A549 (cell line): Measurements from ENCODE around the gene IFT43. TPM values are rescaled to one million over a fixed set of nuclear protein-coding genes. Genes with fewer than 3 reads are reported as not detected.

ENCODE experiments used
- ATAC-seq, 2 experiments: fragments of 200-7000 bp in 1 of 2; fragments of >200 bp in 1 of 2; cut with Nextera tagmentation in 1 of 2; cut with Tn5 transposase in 1 of 2; 3 replicates each; pipeline versions ENCODE4 v1.8.0 to v1.9.1; 2018 to 2020; ENCODE audit warnings: mild to moderate bottlenecking in 1 of 2, moderate library complexity in 1 of 2
- CTCF ChIA-PET: fragments of 300-600 bp; sonication (Branson Sonifier 250); formaldehyde crosslinking; extraction: SDS; loops from one replicate; lab custom pipeline; 2021; ENCODE audit warnings: antibody characterized with exemption, inconsistent platforms; lab: Yijun Ruan, JAX
- POLR2A ChIA-PET: fragments of 350-600 bp; formaldehyde crosslinking; extraction: SDS; loops from one replicate; lab custom pipeline; 2021; ENCODE audit warnings: antibody characterized with exemption, inconsistent platforms; lab: Yijun Ruan, JAX
- DNase-seq, 2 experiments: peaks; one replicate each; pipeline versions ENCODE4 v3.0.0 to v3.0.0-alpha.2; 2011 to 2016; ENCODE audit warnings: low read depth in 1 of 2, low spot score in 1 of 2
- FAIRE-seq: peaks from 2 replicates; lab custom pipeline; 2011; peaks lifted over from hg19 to GRCh38; lab: Jason Lieb, UNC
- H3K27ac ChIP-seq, 2 experiments: fragments of >200 bp; sonication (Bioruptor Twin); formaldehyde crosslinking; 3 replicates each; pipeline ENCODE4 v1.5.1; 2016 to 2017
- H3K4me1 ChIP-seq: fragments of >200 bp; sonication (Bioruptor Twin); formaldehyde crosslinking; 3 replicates; pipeline ENCODE4 v1.6.1; 2016
- H3K4me2 ChIP-seq: fragments of >200 bp; sonication (Bioruptor Twin); formaldehyde crosslinking; 3 replicates; pipeline ENCODE4 v1.6.1; 2016
- H3K4me3 ChIP-seq: fragments of >200 bp; sonication (Bioruptor Twin); formaldehyde crosslinking; 3 replicates; pipeline ENCODE4 v1.5.1; 2016
- H3K9me3 ChIP-seq: fragments of >200 bp; sonication (Bioruptor Twin); formaldehyde crosslinking; 3 replicates; pipeline ENCODE4 v1.6.1; 2016
- CBX2 ChIP-seq: fragments of 200-600 bp; sonication (generic); IDR thresholded peaks from 2 replicates; pipeline ENCODE4 v1.6.1; 2016; ENCODE audit warnings: low read depth, mild to moderate bottlenecking, borderline replicate concordance
- CBX8 ChIP-seq: fragments of 200-600 bp; sonication (generic); IDR thresholded peaks from 2 replicates; pipeline ENCODE4 v1.6.1; 2016
- E2F6 ChIP-seq: IDR thresholded peaks from 2 replicates; pipeline ENCODE4 v1.6.1; 2012; ENCODE audit warnings: low read depth, borderline replicate concordance
- EHF ChIP-seq: fragments of 250-450 bp; sonication (Bioruptor Pico); IDR thresholded peaks from 2 replicates; pipeline ENCODE4 v1.5.0; 2020; ENCODE audit warnings: mild to moderate bottlenecking
- EP300 ChIP-seq, 2 experiments: fragments of >200 bp; sonication (Bioruptor Twin); formaldehyde crosslinking; IDR thresholded peaks; 2 replicates in 1 of 2; 3 replicates in 1 of 2; pipeline ENCODE4 v1.6.1; 2016 to 2017
- ESRRA ChIP-seq: fragments of 150-350 bp; IDR thresholded peaks from 2 replicates; pipeline ENCODE4 v1.6.1; 2014; ENCODE audit warnings: mild to moderate bottlenecking, low read length, borderline replicate concordance
- FOSB ChIP-seq: fragments of 250-450 bp; sonication (Bioruptor Pico); IDR thresholded peaks from 2 replicates; pipeline ENCODE4 v1.5.0; 2020; ENCODE audit warnings: mild to moderate bottlenecking, moderate library complexity
- HDAC2 ChIP-seq: fragments of 200-600 bp; sonication (generic); IDR thresholded peaks from 2 replicates; pipeline ENCODE4 v1.6.1; 2016
- HOXB5 ChIP-seq: fragments of 250-450 bp; sonication (Bioruptor Pico); IDR thresholded peaks from 2 replicates; pipeline ENCODE4 v1.5.0; 2020; ENCODE audit warnings: mild to moderate bottlenecking, moderate library complexity
- KDM1A ChIP-seq: fragments of 200-600 bp; sonication (generic); IDR thresholded peaks from 2 replicates; pipeline ENCODE4 v1.6.1; 2016; ENCODE audit warnings: low read depth, mild to moderate bottlenecking
- MAFK ChIP-seq: fragments of 450-650 bp; IDR thresholded peaks from 2 replicates; pipeline ENCODE4 v1.6.1; 2014; ENCODE audit not compliant: partially characterized antibody
- NPAS2 ChIP-seq: fragments of 250-450 bp; sonication (Bioruptor Pico); IDR thresholded peaks from 2 replicates; pipeline ENCODE4 v1.8.0; 2022; ENCODE audit warnings: mild to moderate bottlenecking, moderate library complexity, borderline replicate concordance
- PHF8 ChIP-seq: fragments of 200-600 bp; sonication (generic); IDR thresholded peaks from 2 replicates; pipeline ENCODE4 v1.6.1; 2016; ENCODE audit warnings: low read depth, mild to moderate bottlenecking, antibody characterized with exemption, moderate library complexity, borderline replicate concordance
- RAD21 ChIP-seq, 2 experiments: fragments of >200 bp in 1 of 2; sonication (Bioruptor Twin) in 1 of 2; formaldehyde crosslinking in 1 of 2; IDR thresholded peaks in 1 of 2; conservative IDR thresholded peaks in 1 of 2; 2 replicates in 1 of 2; 3 replicates in 1 of 2; pipeline ENCODE4 v1.6.1; 2012 to 2018; ENCODE audit warnings: inconsistent platforms in 1 of 2
- RNF2 ChIP-seq: fragments of 200-600 bp; sonication (generic); IDR thresholded peaks from 2 replicates; pipeline ENCODE4 v1.6.1; 2016; ENCODE audit warnings: low read depth, mild to moderate bottlenecking, antibody characterized with exemption, moderate library complexity, borderline replicate concordance
- TP53 ChIP-seq: fragments of 250-450 bp; sonication (Bioruptor Pico); IDR thresholded peaks from 2 replicates; pipeline ENCODE4 v1.5.0; 2021; ENCODE audit warnings: mild to moderate bottlenecking, moderate library complexity
- ZC3H11A ChIP-seq: fragments of 450-650 bp; IDR thresholded peaks from 2 replicates; pipeline ENCODE4 v1.6.1; 2014; ENCODE audit warnings: antibody characterized with exemption, mild to moderate bottlenecking
- ZNF302 ChIP-seq: fragments of 250-450 bp; sonication (Bioruptor Pico); IDR thresholded peaks from 2 replicates; pipeline ENCODE4 v1.9.0; 2021; ENCODE audit warnings: inconsistent platforms, mild to moderate bottlenecking, moderate library complexity
- WGBS: methylation state at CpG from one replicate; pipeline ENCODE4 v1.1.6; 2017; ENCODE audit errors: missing lambda C conversion rate; 5-methylcytosine and 5-hydroxymethylcytosine counted together
- polyA plus RNA-seq, 4 experiments: library from polyadenylated mRNA; depleted of rRNA in 3 of 4; stranded (reverse); fragments of >200 nt; fragmentation: RNase III in 1 of 4; extraction: RNeasy Plus Mini Kit Qiagen cat#74134 plus additional on column Dnase treatment in 1 of 4; gene quantifications; 2 replicates in 3 of 4; 3 replicates in 1 of 4; pipeline ENCODE4 v1.2.3, GENCODE V29; 2011 to 2017
- TF ChIP-seq, protein P1 (sequence below): fragments of >200 bp; sonication (Bioruptor Twin); formaldehyde crosslinking; IDR thresholded peaks from 3 replicates; pipeline ENCODE4 v1.6.1; 2016
- TF ChIP-seq, protein P2 (sequence below): fragments of 250-450 bp; sonication (Bioruptor Pico); IDR thresholded peaks from 2 replicates; pipeline ENCODE4 v1.5.0; 2020; ENCODE audit warnings: low read depth, mild to moderate bottlenecking, moderate library complexity
- TF ChIP-seq, protein P3 (sequence below): fragments of >200 bp; sonication (Bioruptor Twin); formaldehyde crosslinking; IDR thresholded peaks from 3 replicates; pipeline ENCODE4 v1.5.1; 2016

IFT43 gene
- polyA plus RNA-seq, 2 of the 4 experiments (the other 2 are of a cell fraction): 46.4 to 49.4 TPM

DNA sequence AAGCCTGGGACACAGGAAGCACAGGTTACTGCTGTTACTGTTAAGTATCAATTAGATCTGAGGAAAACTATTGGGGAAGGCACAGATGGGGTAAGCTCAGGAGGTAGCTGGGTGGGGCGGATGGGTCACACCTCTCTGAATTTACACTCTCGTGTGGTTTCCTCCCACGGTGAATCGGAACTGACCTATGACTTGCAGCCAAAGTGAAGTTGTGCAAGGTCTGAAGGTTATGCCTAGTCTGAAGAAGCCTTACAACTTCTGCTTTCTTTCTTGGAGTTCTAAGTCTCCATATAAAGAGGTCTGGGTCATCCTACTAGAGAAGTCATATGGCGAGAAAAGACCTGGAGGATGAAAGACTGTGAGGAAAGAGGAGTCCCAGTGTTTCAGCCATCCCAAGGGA is 140.5 kb downstream of the IFT43 start:
- ChIA-PET CTCF (no interaction called here), POLR2A (no interaction called here)
- 57% methylated on average over 5 of the region's 5 CpGs for WGBS

GRCh38 chr14:76129851-76130576 is 144.5 kb downstream of the IFT43 start:
- DNase-seq (no peak), ATAC-seq (no peak), FAIRE-seq (no peak)
- POLR2A ChIA-PET: no interaction called here
- H3K4me1 ChIP-seq: no peaks in the 10 kb centered on the region
- H3K4me2 ChIP-seq: no peak overlapping the region
- H3K4me3 ChIP-seq: no peak overlapping the region
- 47% methylated on average over 2 of the region's 3 CpGs for WGBS
- no peak overlapping the region for H3K27ac ChIP-seq
- CTCF ChIA-PET: interaction anchor here (1.3 kb wide), 1 partner anchor 223 kb away, joined by 4 read pairs; no protein-coding TSS in a partner anchor
- H3K9me3 ChIP-seq: no peaks in the 10 kb centered on the region
- TF ChIP-seq, protein P1, sequence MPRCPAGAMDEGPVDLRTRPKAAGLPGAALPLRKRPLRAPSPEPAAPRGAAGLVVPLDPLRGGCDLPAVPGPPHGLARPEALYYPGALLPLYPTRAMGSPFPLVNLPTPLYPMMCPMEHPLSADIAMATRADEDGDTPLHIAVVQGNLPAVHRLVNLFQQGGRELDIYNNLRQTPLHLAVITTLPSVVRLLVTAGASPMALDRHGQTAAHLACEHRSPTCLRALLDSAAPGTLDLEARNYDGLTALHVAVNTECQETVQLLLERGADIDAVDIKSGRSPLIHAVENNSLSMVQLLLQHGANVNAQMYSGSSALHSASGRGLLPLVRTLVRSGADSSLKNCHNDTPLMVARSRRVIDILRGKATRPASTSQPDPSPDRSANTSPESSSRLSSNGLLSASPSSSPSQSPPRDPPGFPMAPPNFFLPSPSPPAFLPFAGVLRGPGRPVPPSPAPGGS: no peak
- no peak for TF ChIP-seq EHF
- no peak for TF ChIP-seq CBX8
- TF ChIP-seq KDM1A: no peak
- TF ChIP-seq TP53: no peak
- TF ChIP-seq, protein P2, sequence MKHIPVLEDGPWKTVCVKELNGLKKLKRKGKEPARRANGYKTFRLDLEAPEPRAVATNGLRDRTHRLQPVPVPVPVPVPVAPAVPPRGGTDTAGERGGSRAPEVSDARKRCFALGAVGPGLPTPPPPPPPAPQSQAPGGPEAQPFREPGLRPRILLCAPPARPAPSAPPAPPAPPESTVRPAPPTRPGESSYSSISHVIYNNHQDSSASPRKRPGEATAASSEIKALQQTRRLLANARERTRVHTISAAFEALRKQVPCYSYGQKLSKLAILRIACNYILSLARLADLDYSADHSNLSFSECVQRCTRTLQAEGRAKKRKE (CRISPR knock-in tag): no peak
- TF ChIP-seq RAD21 (conservative IDR thresholded peaks at IDR 0.05 in 1 of 2, IDR thresholded peaks at IDR 0.05 in 1 of 2): no peak
- no peak for TF ChIP-seq PHF8
- TF ChIP-seq NPAS2 (CRISPR knock-in tag): no peak
- TF ChIP-seq HDAC2: no peak
- no peak for TF ChIP-seq E2F6
- no peak for TF ChIP-seq FOSB (CRISPR knock-in tag)
- TF ChIP-seq ESRRA: no peak
- no peak for TF ChIP-seq RNF2

More for the DNA sequence above, 140.5 kb downstream of the IFT43 start:
- DNase-seq: no peak
- H3K27ac ChIP-seq: no peak overlapping the region
- TF ChIP-seq MAFK (no peak), ZNF302 (CRISPR knock-in tag) (no peak), CBX2 (no peak), CBX8 (no peak), EP300 (IDR thresholded peaks at IDR 0.05) (no peak), RNF2 (no peak), NPAS2 (CRISPR knock-in tag) (no peak), HOXB5 (CRISPR knock-in tag) (no peak), ZC3H11A (no peak)
- TF ChIP-seq, protein P3, sequence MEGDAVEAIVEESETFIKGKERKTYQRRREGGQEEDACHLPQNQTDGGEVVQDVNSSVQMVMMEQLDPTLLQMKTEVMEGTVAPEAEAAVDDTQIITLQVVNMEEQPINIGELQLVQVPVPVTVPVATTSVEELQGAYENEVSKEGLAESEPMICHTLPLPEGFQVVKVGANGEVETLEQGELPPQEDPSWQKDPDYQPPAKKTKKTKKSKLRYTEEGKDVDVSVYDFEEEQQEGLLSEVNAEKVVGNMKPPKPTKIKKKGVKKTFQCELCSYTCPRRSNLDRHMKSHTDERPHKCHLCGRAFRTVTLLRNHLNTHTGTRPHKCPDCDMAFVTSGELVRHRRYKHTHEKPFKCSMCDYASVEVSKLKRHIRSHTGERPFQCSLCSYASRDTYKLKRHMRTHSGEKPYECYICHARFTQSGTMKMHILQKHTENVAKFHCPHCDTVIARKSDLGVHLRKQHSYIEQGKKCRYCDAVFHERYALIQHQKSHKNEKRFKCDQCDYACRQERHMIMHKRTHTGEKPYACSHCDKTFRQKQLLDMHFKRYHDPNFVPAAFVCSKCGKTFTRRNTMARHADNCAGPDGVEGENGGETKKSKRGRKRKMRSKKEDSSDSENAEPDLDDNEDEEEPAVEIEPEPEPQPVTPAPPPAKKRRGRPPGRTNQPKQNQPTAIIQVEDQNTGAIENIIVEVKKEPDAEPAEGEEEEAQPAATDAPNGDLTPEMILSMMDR: no peak
- TF ChIP-seq, all 56 proteins: peak for 0
- Histone ChIP-seq H3K9me3 (no peaks in the 10 kb centered on the region), H3K4me2 (no peak overlapping the region), H3K4me3 (no peak overlapping the region), H3K4me1 (no peaks in the 10 kb centered on the region)
- ATAC-seq (no peak), FAIRE-seq (no peak)
